Caco-2 (cell line): ENCODE data around the gene MAN1A1. TPM values are rescaled to one million over a fixed set of nuclear protein-coding genes. Genes with fewer than 3 reads are reported as not detected.
A peak's percentile ranks its signal among the peaks of the same experiment; 100 is the strongest.

Experiments used
- BruUV-seq: library from RNA; stranded (reverse); fragments of 400-500 nt; replicated peaks from 2 replicates; lab custom pipeline; 2021; lab: Mats Ljungman, UMichigan
- CTCF ChIA-PET: fragments of 300-600 bp; sonication (Branson Sonifier 250); formaldehyde crosslinking; loops from one replicate; lab custom pipeline; 2022; ENCODE audit warnings: antibody characterized with exemption; lab: Charles Lee
- POLR2A ChIA-PET: fragments of 300-600 bp; sonication (Branson Sonifier 250); formaldehyde crosslinking; loops from one replicate; lab custom pipeline; 2022; ENCODE audit warnings: antibody characterized with exemption; lab: Charles Lee
- DNase-seq, 2 experiments: peaks; one replicate each; pipeline versions ENCODE4 v3.0.0 to v3.0.0-alpha.2; 2020 to 2022
- H3K27me3 ChIP-seq: replicated peaks from 2 replicates; pipeline ENCODE4 v1.6.0; 2011; ENCODE audit warnings: low read length; ENCODE audit not compliant: control insufficient read depth, insufficient read depth
- H3K36me3 ChIP-seq: 2 replicates; pipeline ENCODE4 v1.5.1; 2011; ENCODE audit warnings: low read length; ENCODE audit not compliant: control insufficient read depth, insufficient read depth
- H3K4me1 ChIP-seq: fragments of 250-450 bp; sonication (Bioruptor Pico); 2 replicates; pipeline ENCODE4 v1.5.1; 2020; ENCODE audit warnings: mild to moderate bottlenecking
- H3K4me3 ChIP-seq: 2 replicates; pipeline ENCODE4 v1.5.1; 2011; ENCODE audit warnings: low read depth, mild to moderate bottlenecking, control low read depth, low read length
- H3K9me3 ChIP-seq: fragments of 250-450 bp; sonication (Bioruptor Pico); 2 replicates; pipeline ENCODE4 v1.5.1; 2020; ENCODE audit warnings: mild to moderate bottlenecking, moderate library complexity
- H3K27ac Mint-ChIP-seq: one replicate; pipeline ENCODE4 v1.8.0; 2022; ENCODE audit warnings: mixed read lengths; ENCODE audit not compliant: unreplicated experiment
- H3K27me3 Mint-ChIP-seq: one replicate; pipeline ENCODE4 v1.8.0; 2022; ENCODE audit warnings: mixed read lengths; ENCODE audit not compliant: insufficient read depth, unreplicated experiment
- H3K36me3 Mint-ChIP-seq: one replicate; pipeline ENCODE4 v1.8.0; 2022; ENCODE audit warnings: mild to moderate bottlenecking, mixed read lengths; ENCODE audit not compliant: insufficient read depth, unreplicated experiment
- H3K4me1 Mint-ChIP-seq: one replicate; pipeline ENCODE4 v1.8.0; 2022; ENCODE audit warnings: low read depth, mixed read lengths; ENCODE audit not compliant: unreplicated experiment
- H3K4me3 Mint-ChIP-seq: one replicate; pipeline ENCODE4 v1.8.0; 2022; ENCODE audit warnings: mild to moderate bottlenecking, moderate library complexity, mixed read lengths; ENCODE audit not compliant: unreplicated experiment
- H3K9me3 Mint-ChIP-seq: one replicate; pipeline ENCODE4 v1.8.0; 2022; ENCODE audit warnings: mixed read lengths; ENCODE audit not compliant: unreplicated experiment
- CTCF ChIP-seq, 2 experiments: fragments of 200-600 bp in 1 of 2; IDR thresholded peaks; 1 replicate in 1 of 2; 2 replicates in 1 of 2; pipeline versions ENCODE4 v1.5.1 to v1.8.0; 2011 to 2022; ENCODE audit warnings: antibody characterized with exemption in 1 of 2, control low read depth in 1 of 2, inconsistent platforms in 1 of 2, low read depth in 1 of 2, low read length in 1 of 2, mild to moderate bottlenecking in 1 of 2, moderate library complexity in 1 of 2; ENCODE audit not compliant: insufficient read depth in 1 of 2, severe bottlenecking in 1 of 2, unreplicated experiment in 1 of 2
- intact Hi-C: fragments of 100-400 bp; cut with micrococcal nuclease; formaldehyde crosslinking; loops from one replicate; pipeline ENCODE4 v1.10.0; 2022; ENCODE audit not compliant: unreplicated experiment
- total RNA-seq: library from RNA; stranded (reverse); gene quantifications from 2 replicates; pipeline ENCODE4 v1.2.3, GENCODE V29; 2022

MAN1A1 gene
- total RNA-seq, 1 experiment from 2014 or later, result 28.7 TPM

- ChIA-PET CTCF (no interaction called here), POLR2A (interaction anchor here (0.6 kb wide), 1 partner anchor 13 kb away, joined by 6 read pairs; no protein-coding TSS in a partner anchor)
- no peak for DNase-seq
These were observed 197.4 kb downstream of the MAN1A1 start for GRCh38 chr6:119152187-119152586.

GRCh38 chr6:119148825-119149525 lies 200.6 kb downstream of the MAN1A1 start:
- H3K27ac Mint-ChIP-seq, result no peak overlapping the region
- no peak for DNase-seq
- intact Hi-C loops, result loop anchor here (2.0 to 10.0 kb wide), 4 partner anchors 22 to 830 kb away; no protein-coding TSS in a partner anchor
- POLR2A ChIA-PET, result interaction anchor here (0.7 kb wide), 1 partner anchor 202 kb away, joined by 5 read pairs; no protein-coding TSS in a partner anchor
- Histone ChIP-seq H3K27me3 (no peaks in the 10 kb centered on the region), H3K4me3 (no peak overlapping the region), H3K9me3 (no peaks in the 10 kb centered on the region), H3K4me1 (peaks cover 18% of the 10 kb centered on the region), H3K36me3 (no peaks in the 10 kb centered on the region)
- H3K4me1 Mint-ChIP-seq, result peaks cover 22% of the 10 kb centered on the region
- CTCF ChIA-PET, result interaction anchor here (0.6 to 3.0 kb wide), 7 partner anchors 8 to 202 kb away, joined by 3 to 13 read pairs (median 3); no protein-coding TSS in a partner anchor
- no peak overlapping the region for H3K4me3 Mint-ChIP-seq
- H3K36me3 Mint-ChIP-seq, result no peaks in the 10 kb centered on the region
- H3K27me3 Mint-ChIP-seq, result no peaks in the 10 kb centered on the region
- no TSS peak for BruUV-seq
- no peak for TF ChIP-seq CTCF (IDR thresholded peaks at IDR 0.05; ENCODE audit: insufficient read depth in 1 of 2, low read depth in 1 of 2, low read length in 1 of 2, severe bottlenecking in 1 of 2, unreplicated experiment in 1 of 2)
- H3K9me3 Mint-ChIP-seq, result peaks cover 1% of the 10 kb centered on the region

More at GRCh38 chr6:119152187-119152586, 197.4 kb downstream of the MAN1A1 start:
- no peaks in the 10 kb centered on the region for H3K9me3 Mint-ChIP-seq
- H3K27me3 ChIP-seq, result no peaks in the 10 kb centered on the region
- H3K4me3 Mint-ChIP-seq, result no peak overlapping the region
- H3K36me3 Mint-ChIP-seq, result no peaks in the 10 kb centered on the region
- BruUV-seq, result no TSS peak
- H3K27ac Mint-ChIP-seq, result no peak overlapping the region
- H3K4me1 ChIP-seq, result peaks cover 13% of the 10 kb centered on the region
- H3K4me3 ChIP-seq, result no peak overlapping the region
- no peak for TF ChIP-seq CTCF (IDR thresholded peaks at IDR 0.05; ENCODE audit: insufficient read depth in 1 of 2, low read depth in 1 of 2, low read length in 1 of 2, severe bottlenecking in 1 of 2, unreplicated experiment in 1 of 2)
- intact Hi-C loops, result no loop called here
- H3K4me1 Mint-ChIP-seq, result peaks cover 12% of the 10 kb centered on the region
- H3K27me3 Mint-ChIP-seq, result no peaks in the 10 kb centered on the region
- H3K9me3 ChIP-seq, result no peaks in the 10 kb centered on the region
- H3K36me3 ChIP-seq, result no peaks in the 10 kb centered on the region

DNA sequence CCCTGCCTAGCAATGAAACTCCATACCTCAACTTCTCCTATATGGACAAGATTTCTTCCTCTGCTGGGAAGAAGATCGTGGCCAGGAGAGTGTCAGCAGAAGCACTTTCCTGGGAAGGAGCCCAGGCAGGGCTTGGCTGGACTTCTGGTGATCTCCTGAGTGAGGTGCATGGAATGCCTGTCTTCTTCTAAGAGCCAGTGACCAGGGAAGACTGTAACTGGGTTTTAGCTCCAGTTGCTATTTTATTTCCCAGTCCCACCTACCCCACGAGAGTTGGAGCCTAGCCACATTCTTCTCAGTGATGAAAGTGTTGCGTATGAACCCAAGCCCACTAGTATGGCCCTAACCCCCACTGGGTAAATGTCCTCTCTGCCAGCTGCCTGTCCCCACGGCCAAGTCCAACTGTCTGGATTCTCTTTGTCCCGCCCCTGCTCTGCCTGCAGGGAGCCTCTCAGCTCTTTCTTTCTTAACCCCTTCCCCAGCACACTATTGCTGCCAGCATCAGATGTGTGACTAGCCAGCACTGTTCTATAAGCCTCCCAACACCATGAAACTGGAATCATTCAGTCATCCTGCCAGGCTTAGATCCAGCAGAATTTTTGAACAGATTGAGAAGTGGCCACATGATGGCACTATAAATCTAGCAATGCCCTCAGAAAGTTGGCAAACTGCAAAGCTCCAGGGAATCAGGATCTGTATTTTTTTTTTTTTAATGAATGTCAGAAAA lies 201.3 kb downstream of the MAN1A1 start:
- H3K27me3 Mint-ChIP-seq, result no peaks in the 10 kb centered on the region
- peaks cover 22% of the 10 kb centered on the region for H3K4me1 Mint-ChIP-seq
- no peak overlapping the region for H3K27ac Mint-ChIP-seq
- H3K9me3 Mint-ChIP-seq, result peaks cover 9% of the 10 kb centered on the region
- no TSS peak for BruUV-seq
- ChIA-PET POLR2A (interaction anchor here (0.7 kb wide), 1 partner anchor 203 kb away, joined by 5 read pairs; no protein-coding TSS in a partner anchor), CTCF (interaction anchor here (0.6 to 3.0 kb wide), 7 partner anchors 8 to 203 kb away, joined by 3 to 13 read pairs (median 3); no protein-coding TSS in a partner anchor)
- Histone ChIP-seq H3K36me3 (no peaks in the 10 kb centered on the region), H3K27me3 (no peaks in the 10 kb centered on the region), H3K4me1 (peaks cover 18% of the 10 kb centered on the region), H3K9me3 (no peaks in the 10 kb centered on the region), H3K4me3 (no peak overlapping the region)
- peak; percentile 41 to 57 for TF ChIP-seq CTCF (IDR thresholded peaks at IDR 0.05; ENCODE audit: insufficient read depth in 1 of 2, low read depth in 1 of 2, low read length in 1 of 2, severe bottlenecking in 1 of 2, unreplicated experiment in 1 of 2)
- H3K4me3 Mint-ChIP-seq, result no peak overlapping the region
- peak in 1 of 2 experiments; percentile 52 for DNase-seq
- no peaks in the 10 kb centered on the region for H3K36me3 Mint-ChIP-seq
- intact Hi-C loops, result loop anchor here (2.0 to 10.0 kb wide), 4 partner anchors 23 to 831 kb away; no protein-coding TSS in a partner anchor
